Central memory CD8-positive, alpha-beta T cell (primary cell): ENCODE data around the gene TPI1.
"Not testable (repeated sequence)": the region's sequence is repeated elsewhere in the genome, so short reads cannot be mapped to it uniquely, and the experiment has no call there.

Source experiments
- ATAC-seq: fragments of 150-1000 bp; cut with Tn5 transposase; replicated peaks from 2 replicates; pipeline ENCODE4 v1.10.0; 2022; ENCODE audit warnings: mild to moderate bottlenecking, moderate FRiP score, moderate number of reproducible peaks; ENCODE audit not compliant: poor library complexity, severe bottlenecking; ENCODE audit errors: extremely low read depth
- DNase-seq, 2 donors: peaks; one replicate each; pipeline ENCODE4 v3.0.0; 2021; ENCODE audit warnings: low spot score in 2 of 2
- H3K27ac Mint-ChIP-seq: one replicate; pipeline ENCODE4 v1.8.0; 2022; ENCODE audit warnings: low read depth, mild to moderate bottlenecking, moderate library complexity, mixed read lengths
- H3K27me3 Mint-ChIP-seq: one replicate; pipeline ENCODE4 v1.8.0; 2022; ENCODE audit warnings: mixed read lengths
- H3K36me3 Mint-ChIP-seq: one replicate; pipeline ENCODE4 v1.8.0; 2022; ENCODE audit warnings: mild to moderate bottlenecking, moderate library complexity, mixed read lengths; ENCODE audit not compliant: insufficient read depth
- H3K4me1 Mint-ChIP-seq: one replicate; pipeline ENCODE4 v1.8.0; 2022; ENCODE audit warnings: mixed read lengths
- H3K4me3 Mint-ChIP-seq: one replicate; pipeline ENCODE4 v1.8.0; 2022; ENCODE audit warnings: mild to moderate bottlenecking, moderate library complexity, mixed read lengths
- H3K9me3 Mint-ChIP-seq: one replicate; pipeline ENCODE4 v1.8.0; 2022; ENCODE audit warnings: mixed read lengths

TPI1 gene

GRCh38 chr12:6869049-6870021 is 2.0 kb downstream of the TPI1 start:
- H3K9me3 Mint-ChIP-seq = no peaks in the 10 kb centered on the region
- peaks cover 54% of the 10 kb centered on the region for H3K4me1 Mint-ChIP-seq
- peak overlapping the region; percentile 84 for H3K27ac Mint-ChIP-seq
- H3K27me3 Mint-ChIP-seq = no peaks in the 10 kb centered on the region
- DNase-seq (peak; percentile 78 to 87), ATAC-seq (no peak)
- H3K4me3 Mint-ChIP-seq = peak overlapping the region; percentile 84
- peaks cover 31% of the 10 kb centered on the region for H3K36me3 Mint-ChIP-seq

DNA sequence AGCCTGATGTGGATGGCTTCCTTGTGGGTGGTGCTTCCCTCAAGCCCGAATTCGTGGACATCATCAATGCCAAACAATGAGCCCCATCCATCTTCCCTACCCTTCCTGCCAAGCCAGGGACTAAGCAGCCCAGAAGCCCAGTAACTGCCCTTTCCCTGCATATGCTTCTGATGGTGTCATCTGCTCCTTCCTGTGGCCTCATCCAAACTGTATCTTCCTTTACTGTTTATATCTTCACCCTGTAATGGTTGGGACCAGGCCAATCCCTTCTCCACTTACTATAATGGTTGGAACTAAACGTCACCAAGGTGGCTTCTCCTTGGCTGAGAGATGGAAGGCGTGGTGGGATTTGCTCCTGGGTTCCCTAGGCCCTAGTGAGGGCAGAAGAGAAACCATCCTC is 3.0 kb downstream of the TPI1 start:
- peaks cover 54% of the 10 kb centered on the region for H3K4me1 Mint-ChIP-seq
- DNase-seq, H3K27ac Mint-ChIP-seq, H3K4me3 Mint-ChIP-seq, ATAC-seq, H3K27me3 Mint-ChIP-seq, H3K9me3 Mint-ChIP-seq: not testable (repeated sequence)
- peaks cover 29% of the 10 kb centered on the region for H3K36me3 Mint-ChIP-seq

DNA sequence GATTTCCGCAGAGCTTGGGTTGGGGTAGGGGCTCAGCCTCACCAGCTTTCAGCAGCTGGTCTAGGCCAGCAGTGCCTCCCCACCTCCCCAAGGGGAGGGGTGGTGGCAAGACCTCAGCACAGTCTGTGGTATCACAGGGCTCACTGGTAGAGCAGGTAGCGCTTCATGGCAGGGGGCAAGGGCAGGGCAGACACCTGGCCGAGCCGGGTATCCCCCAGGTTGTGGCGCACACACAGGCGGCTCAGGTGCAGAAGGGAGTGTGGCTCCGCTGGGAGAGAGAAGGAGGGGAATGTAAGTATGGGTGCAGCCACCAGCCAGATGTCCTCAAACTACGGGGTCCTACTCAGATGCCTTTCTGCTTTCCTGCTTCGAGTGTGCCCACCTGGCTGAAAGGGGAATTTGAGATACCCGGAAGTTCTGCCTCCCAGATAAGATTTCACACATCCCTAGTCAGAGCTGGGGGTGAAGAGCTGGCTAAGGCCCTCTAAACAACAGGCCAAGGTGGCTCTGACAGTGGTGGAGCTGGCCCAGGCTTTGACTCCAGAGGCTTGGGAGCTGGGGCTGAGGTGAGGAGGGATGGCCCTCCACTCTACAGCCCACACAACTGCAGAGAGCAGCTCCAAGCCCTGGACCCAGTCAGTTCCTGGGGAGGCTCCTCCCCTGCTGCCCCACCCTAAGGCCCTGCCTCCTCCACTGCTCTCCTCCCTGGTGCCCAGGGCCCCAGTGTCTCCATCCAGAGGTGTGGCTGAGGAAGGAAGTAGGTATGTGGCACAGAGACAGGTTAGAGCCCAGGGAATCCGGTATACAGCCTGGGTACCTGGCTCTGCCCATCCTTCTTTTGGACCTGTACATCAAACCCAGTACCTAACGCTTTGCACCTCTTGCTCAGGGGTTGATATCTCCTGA is 4.0 kb downstream of the TPI1 start:
- H3K27me3 Mint-ChIP-seq = no peaks in the 10 kb centered on the region
- ATAC-seq (no peak), DNase-seq (no peak)
- H3K36me3 Mint-ChIP-seq = peaks cover 29% of the 10 kb centered on the region
- H3K9me3 Mint-ChIP-seq = no peaks in the 10 kb centered on the region
- peak overlapping the region; percentile 92 for H3K4me3 Mint-ChIP-seq
- no peak overlapping the region for H3K27ac Mint-ChIP-seq
- peaks cover 59% of the 10 kb centered on the region for H3K4me1 Mint-ChIP-seq

DNA sequence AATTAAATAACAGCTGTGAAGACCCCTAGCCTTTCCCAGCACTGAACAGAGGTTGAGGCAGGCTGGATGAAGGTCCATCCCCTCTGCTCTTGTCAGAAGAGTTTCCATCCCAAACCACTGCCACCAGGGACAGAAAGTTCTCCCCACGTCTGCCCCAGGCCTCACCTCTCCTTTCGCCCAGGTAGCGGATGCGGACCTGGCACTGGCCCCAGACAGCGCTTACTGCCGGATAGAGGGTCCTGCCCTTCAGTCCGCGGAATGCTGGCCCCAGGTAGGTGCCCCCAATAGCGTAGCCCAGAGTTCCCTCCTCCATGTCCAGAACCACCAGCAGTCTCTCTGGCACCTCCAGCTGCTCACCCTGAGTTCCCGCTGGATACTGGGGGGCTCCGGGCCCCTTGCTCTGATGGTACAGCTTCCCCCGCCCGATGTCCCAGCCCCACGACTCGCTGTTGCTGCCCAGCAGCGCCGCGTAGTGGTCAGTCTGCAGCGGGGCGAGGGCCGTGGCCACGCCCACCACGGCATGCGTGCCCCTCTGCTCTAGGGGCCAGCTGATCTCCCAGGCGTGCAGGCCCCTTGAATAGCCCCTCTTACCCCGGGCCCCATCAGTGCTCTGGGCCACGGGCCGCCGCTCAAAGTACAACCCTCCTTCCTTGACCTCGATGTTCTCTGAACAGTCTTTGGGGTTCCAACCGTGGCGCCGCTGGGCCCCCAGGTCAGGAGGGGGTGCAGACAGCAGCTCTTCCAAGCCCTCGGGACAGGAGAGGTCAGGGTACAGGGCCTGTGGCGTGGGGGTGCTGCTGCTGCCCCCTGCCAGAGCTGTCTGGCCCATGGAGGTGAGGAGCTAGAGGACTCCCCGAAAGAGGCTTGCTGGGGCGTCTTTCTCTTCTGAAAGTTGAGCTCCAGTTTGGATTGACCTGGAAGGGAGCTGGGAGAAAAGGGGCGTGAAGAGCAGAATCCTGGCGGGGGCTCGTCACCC is 5.0 kb downstream of the TPI1 start:
- Mint-ChIP-seq H3K9me3 (no peaks in the 10 kb centered on the region), H3K36me3 (peaks cover 26% of the 10 kb centered on the region), H3K27me3 (no peaks in the 10 kb centered on the region), H3K27ac (peak overlapping the region; percentile 79), H3K4me3 (peak overlapping the region; percentile 92), H3K4me1 (peaks cover 64% of the 10 kb centered on the region)
- DNase-seq (peak; percentile 74 to 90), ATAC-seq (peak; percentile 42)

GRCh38 chr12:6873094-6874014 is 6.0 kb downstream of the TPI1 start, which contains the start of gene SPSB2:
Gene SPSB2 (minus strand): TSS chr12:6873303. CDS start chr12:6872901, 402 bp downstream.
- H3K9me3 Mint-ChIP-seq = no peaks in the 10 kb centered on the region
- peak within 1 kb of the TSS; percentile 79 for H3K27ac Mint-ChIP-seq
- DNase-seq (peak; percentile 97), ATAC-seq (peak; percentile 87)
- peaks cover 21% of the 10 kb centered on the region for H3K36me3 Mint-ChIP-seq
- peaks cover 60% of the 10 kb centered on the region for H3K4me1 Mint-ChIP-seq
- no peaks in the 10 kb centered on the region for H3K27me3 Mint-ChIP-seq
- peak within 1 kb of the TSS; percentile 92 for H3K4me3 Mint-ChIP-seq

- H3K4me1 Mint-ChIP-seq = peaks cover 54% of the 10 kb centered on the region
Observed at GRCh38 chr12:6874015-6874368, 6.7 kb downstream of the TPI1 start.

GRCh38 chr12:6879824-6880223 is 12.5 kb downstream of the TPI1 start:
- H3K9me3 Mint-ChIP-seq = not testable (repeated sequence)

More at GRCh38 chr12:6874015-6874368, 6.7 kb downstream of the TPI1 start:
- H3K9me3 Mint-ChIP-seq, H3K27me3 Mint-ChIP-seq, ATAC-seq, DNase-seq: not testable (repeated sequence)
- H3K4me3 Mint-ChIP-seq = peak overlapping the region; percentile 92
- H3K27ac Mint-ChIP-seq = peak overlapping the region; percentile 79
- H3K36me3 Mint-ChIP-seq = peaks cover 20% of the 10 kb centered on the region

GRCh38 chr12:6883252-6883651 is 15.9 kb downstream of the TPI1 start:
- Mint-ChIP-seq H3K9me3 (no peaks in the 10 kb centered on the region), H3K4me1 (no peaks in the 10 kb centered on the region), H3K27ac (no peak overlapping the region), H3K27me3 (no peaks in the 10 kb centered on the region), H3K36me3 (peaks cover 7% of the 10 kb centered on the region), H3K4me3 (no peak overlapping the region)
- ATAC-seq = no peak
- DNase-seq = no peak

More at GRCh38 chr12:6879824-6880223, 12.5 kb downstream of the TPI1 start:
- not testable (repeated sequence) for H3K27ac Mint-ChIP-seq, H3K27me3 Mint-ChIP-seq, DNase-seq, H3K4me3 Mint-ChIP-seq, ATAC-seq, H3K36me3 Mint-ChIP-seq
- peaks cover 11% of the 10 kb centered on the region for H3K4me1 Mint-ChIP-seq

GRCh38 chr12:6883683-6884082 is 16.4 kb downstream of the TPI1 start:
- DNase-seq (no peak), ATAC-seq (no peak)
- H3K27ac Mint-ChIP-seq = no peak overlapping the region
- peaks cover 7% of the 10 kb centered on the region for H3K36me3 Mint-ChIP-seq
- H3K9me3 Mint-ChIP-seq = no peaks in the 10 kb centered on the region
- no peaks in the 10 kb centered on the region for H3K27me3 Mint-ChIP-seq
- H3K4me1 Mint-ChIP-seq = no peaks in the 10 kb centered on the region
- no peak overlapping the region for H3K4me3 Mint-ChIP-seq

GRCh38 chr12:6884539-6884938 is 17.2 kb downstream of the TPI1 start:
- H3K4me3 Mint-ChIP-seq = no peak overlapping the region
- no peak for ATAC-seq
- H3K9me3 Mint-ChIP-seq = no peaks in the 10 kb centered on the region
- H3K27me3 Mint-ChIP-seq = no peaks in the 10 kb centered on the region
- no peak overlapping the region for H3K27ac Mint-ChIP-seq
- no peak for DNase-seq
- H3K36me3 Mint-ChIP-seq = peaks cover 7% of the 10 kb centered on the region
- H3K4me1 Mint-ChIP-seq = no peaks in the 10 kb centered on the region
